HCT116 (cell line): Measurements from ENCODE around the gene PCDH9. TPM values are rescaled to one million over a fixed set of nuclear protein-coding genes. Genes with fewer than 3 reads are reported as not detected.

Source experiments
- ATAC-seq: fragments of 200-7000 bp; cut with Tn5 transposase; 2 replicates; pipeline ENCODE4 v1.9.1; 2020; ENCODE audit warnings: mild to moderate bottlenecking, moderate library complexity
- BruUV-seq: library from RNA; stranded (reverse); fragments of 400-500 nt; replicated peaks from 2 replicates; lab custom pipeline; 2021; lab: Mats Ljungman, UMichigan
- CTCF ChIA-PET: fragments of 300-600 bp; sonication (Branson Sonifier 250); formaldehyde crosslinking; loops from one replicate; lab custom pipeline; 2021; ENCODE audit warnings: antibody characterized with exemption; lab: Charles Lee
- POLR2A ChIA-PET: fragments of 300-600, 350-600 bp; sonication (Branson Sonifier 250); formaldehyde crosslinking; loops from one replicate; lab custom pipeline; 2021; ENCODE audit warnings: antibody characterized with exemption; lab: Charles Lee
- RAD21 ChIA-PET, 2 experiments: fragments of 300-600 bp; sonication (Branson Sonifier 250); formaldehyde crosslinking; loops; one replicate each; lab custom pipeline; 2023; ENCODE audit warnings: low total read pairs in 2 of 2; ENCODE audit not compliant: uncharacterized antibody in 2 of 2, unreplicated experiment in 2 of 2, low non-redundant PET in 1 of 2; lab: Charles Lee
- DNase-seq: peaks from one replicate; pipeline ENCODE4 v3.0.0-alpha.2; 2010; ENCODE audit warnings: low read depth, low spot score
- H2AFZ ChIP-seq: fragments of 200-600 bp; shearing (Covaris generic), sonication (generic); 2 replicates; pipeline ENCODE4 v1.6.1; 2017; ENCODE audit warnings: low read depth, mixed run types, mixed read lengths, antibody characterized with exemption, low read length; ENCODE audit not compliant: poor library complexity, severe bottlenecking
- H3K27ac ChIP-seq: 2 replicates; pipeline ENCODE4 v1.5.1; 2012; ENCODE audit warnings: low read depth, low read length
- H3K27me3 ChIP-seq: fragments of 200-600 bp; sonication (generic); 2 replicates; pipeline ENCODE4 v1.6.1; 2016; ENCODE audit warnings: mixed run types, low read length, mixed read lengths; ENCODE audit not compliant: insufficient read depth
- H3K36me3 ChIP-seq, 2 experiments: fragments of 200-500 bp in 1 of 2; fragments of 200-600 bp in 1 of 2; sonication (Bioruptor generic) in 1 of 2; sonication (generic) in 1 of 2; 2 replicates each; pipeline versions ENCODE4 v1.5.1 to v1.6.1; 2014 to 2016; ENCODE audit warnings: low read length in 2 of 2, inconsistent platforms in 1 of 2, mixed read lengths in 1 of 2, mixed run types in 1 of 2; ENCODE audit not compliant: insufficient read depth in 2 of 2, control insufficient read depth in 1 of 2
- H3K4me1 ChIP-seq, 2 experiments: fragments of 200-600 bp in 1 of 2; sonication (generic) in 1 of 2; 2 replicates each; pipeline versions ENCODE4 v1.5.1 to v1.6.1; 2012 to 2017; ENCODE audit warnings: low read length in 2 of 2, inconsistent platforms in 1 of 2, mild to moderate bottlenecking in 1 of 2, mixed read lengths in 1 of 2, mixed run types in 1 of 2, moderate library complexity in 1 of 2; ENCODE audit not compliant: insufficient read depth in 2 of 2, control insufficient read depth in 1 of 2
- H3K4me2 ChIP-seq: fragments of 200-600 bp; sonication (generic); 2 replicates; pipeline ENCODE4 v1.6.1; 2017; ENCODE audit warnings: mixed run types, low read length, mixed read lengths
- H3K4me3 ChIP-seq, 2 experiments: fragments of 200-600 bp in 1 of 2; sonication (generic) in 1 of 2; replicated peaks in 1 of 2; 2 replicates each; pipeline ENCODE4 v1.5.1; 2011 to 2016; ENCODE audit warnings: low read length in 2 of 2, control low read depth in 1 of 2, low read depth in 1 of 2, mild to moderate bottlenecking in 1 of 2, mixed read lengths in 1 of 2, mixed run types in 1 of 2
- H3K79me2 ChIP-seq: fragments of 200-600 bp; sonication (generic); 2 replicates; pipeline ENCODE4 v1.6.1; 2017; ENCODE audit warnings: mild to moderate bottlenecking, mixed run types, low read length, moderate library complexity, mixed read lengths; ENCODE audit not compliant: insufficient read depth
- H3K9ac ChIP-seq: fragments of 200-600 bp; sonication (generic); 2 replicates; pipeline ENCODE4 v1.6.1; 2016; ENCODE audit warnings: low read length, mixed read lengths
- H3K9me2 ChIP-seq: fragments of 200-600 bp; sonication (generic), shearing (Covaris generic); 2 replicates; pipeline ENCODE4 v1.6.1; 2017; ENCODE audit warnings: mixed run types, mild to moderate bottlenecking, moderate library complexity; ENCODE audit not compliant: insufficient read depth
- H3K9me3 ChIP-seq, 2 experiments: fragments of 200-500 bp in 1 of 2; fragments of 200-600 bp in 1 of 2; sonication (Bioruptor generic) in 1 of 2; sonication (generic) in 1 of 2; 2 replicates each; pipeline ENCODE4 v1.6.1; 2014 to 2017; ENCODE audit warnings: low read length in 2 of 2, mixed read lengths in 2 of 2, inconsistent platforms in 1 of 2, low read depth in 1 of 2, mild to moderate bottlenecking in 1 of 2, mixed run types in 1 of 2, moderate library complexity in 1 of 2; ENCODE audit not compliant: control insufficient read depth in 1 of 2, insufficient read depth in 1 of 2
- H4K20me1 ChIP-seq: fragments of 200-600 bp; sonication (generic), shearing (Covaris generic); 2 replicates; pipeline ENCODE4 v1.6.1; 2017; ENCODE audit warnings: mixed run types, mild to moderate bottlenecking, moderate library complexity; ENCODE audit not compliant: insufficient read depth
- CBX3 ChIP-seq: IDR thresholded peaks from 2 replicates; pipeline ENCODE4 v1.6.1; 2012; ENCODE audit warnings: low read depth
- CTCF ChIP-seq, 3 experiments: fragments of 200-600 bp in 1 of 3; sonication (generic) in 1 of 3; IDR thresholded peaks in 2 of 3; conservative IDR thresholded peaks in 1 of 3; 2 replicates each; pipeline ENCODE4 v1.5.1; 2012 to 2017; ENCODE audit warnings: low read depth in 2 of 3, low read length in 2 of 3, antibody characterized with exemption in 1 of 3, borderline replicate concordance in 1 of 3, control low read depth in 1 of 3, mild to moderate bottlenecking in 1 of 3, mixed read lengths in 1 of 3, mixed run types in 1 of 3, moderate library complexity in 1 of 3; ENCODE audit not compliant: insufficient read depth in 1 of 3
- EZH2 ChIP-seq: fragments of 200-600 bp; sonication (generic); IDR thresholded peaks from 2 replicates; pipeline ENCODE4 v1.6.1; 2017; ENCODE audit warnings: antibody characterized with exemption, mixed run types
- EZH2phosphoT487 ChIP-seq: fragments of 200-600 bp; IDR thresholded peaks from 2 replicates; pipeline ENCODE4 v1.6.1; 2018; ENCODE audit warnings: antibody characterized with exemption, borderline replicate concordance
- POLR2AphosphoS5 ChIP-seq: IDR thresholded peaks from 2 replicates; pipeline ENCODE4 v1.6.1; 2011; ENCODE audit warnings: mild to moderate bottlenecking, low read depth, low read length, moderate library complexity
- RAD21 ChIP-seq: IDR thresholded peaks from 2 replicates; pipeline ENCODE4 v1.6.1; 2012; ENCODE audit warnings: low read depth, mild to moderate bottlenecking
- REST ChIP-seq: IDR thresholded peaks from 2 replicates; pipeline ENCODE4 v1.6.1; 2012; ENCODE audit warnings: low read depth
- intact Hi-C: fragments of 100-400 bp; cut with micrococcal nuclease; formaldehyde crosslinking; loops from 2 replicates; pipeline ENCODE4 v1.10.0; 2022
- total RNA-seq: library from RNA; stranded (reverse); gene quantifications from one replicate; pipeline ENCODE4 v1.2.1, GENCODE V29; 2021; ENCODE audit not compliant: unreplicated experiment

PCDH9 gene
- total RNA-seq, 1 experiment from 2014 or later = 0.02 TPM

GRCh38 chr13:67224148-67224846 is 5.8 kb downstream of the PCDH9 start:
- no peak overlapping the region for H3K27ac ChIP-seq
- no peaks in the 10 kb centered on the region for H3K27me3 ChIP-seq
- peak; percentile 59 for DNase-seq
- no peaks in the 10 kb centered on the region for H4K20me1 ChIP-seq
- no peak overlapping the region for H3K4me3 ChIP-seq
- intact Hi-C loops = loop anchor here (1.0 to 5.0 kb wide), 4 partner anchors 537 to 1567 kb away; no protein-coding TSS in a partner anchor
- H3K9me2 ChIP-seq = no peaks in the 10 kb centered on the region
- BruUV-seq = no TSS peak
- no peaks in the 10 kb centered on the region for H3K9me3 ChIP-seq
- H3K4me2 ChIP-seq = peak overlapping the region; percentile 20; the same call in 1 of the 2 replicates
- peak overlapping the region; percentile 87 for H2AFZ ChIP-seq
- no peaks in the 10 kb centered on the region for H3K79me2 ChIP-seq
- H3K9ac ChIP-seq = no peak overlapping the region
- ChIA-PET CTCF (interaction anchor here (0.6 to 2.8 kb wide), 9 partner anchors 9 to 1574 kb away, joined by 3 to 10 read pairs (median 4); no protein-coding TSS in a partner anchor), RAD21 (interaction anchor here in 1 of 2 experiments (0.8 kb wide), 1 partner anchor 535 kb away, joined by 3 read pairs; no protein-coding TSS in a partner anchor), POLR2A (no interaction called here)
- TF ChIP-seq EZH2phosphoT487 (no peak), REST (no peak), CBX3 (0 out of 2 replicates have a peak, but pooled peaks have one; percentile 11), CTCF (IDR thresholded peaks at IDR 0.05 in 2 of 3, conservative IDR thresholded peaks at IDR 0.05 in 1 of 3; ENCODE audit: borderline replicate concordance in 1 of 3, insufficient read depth in 1 of 3, low read depth in 2 of 3, low read length in 2 of 3) (peak; percentile 44 to 76 (median 59); a peak in 5 of 6 replicates), EZH2 (no peak), POLR2AphosphoS5 (peak; percentile 49; the same call in 1 of the 2 replicates), RAD21 (peak; percentile 83)
- H3K4me1 ChIP-seq = peaks cover 0 to 3% of the 10 kb centered on the region in 2 experiments; a peak in 1 of 4 replicates
- no peaks in the 10 kb centered on the region for H3K36me3 ChIP-seq
- peak; percentile 86 for ATAC-seq
